RPMI8226 (cell line): ENCODE results near the gene CSK.

ENCODE experiments used
- DNase-seq: peaks from one replicate; pipeline ENCODE4 v3.0.0-alpha.2; 2015

CSK gene

GRCh38 chr15:74828835-74829234 is 47.0 kb downstream of the CSK start:
- no peak for DNase-seq

GRCh38 chr15:74829486-74829885 is 47.6 kb downstream of the CSK start:
- no peak for DNase-seq

- DNase-seq, result no peak
Measured at GRCh38 chr15:74829991-74830390, 48.1 kb downstream of the CSK start.

- peak; percentile 30 for DNase-seq
Measured at GRCh38 chr15:74830868-74831267, 49.0 kb downstream of the CSK start.

- no peak for DNase-seq
Measured at GRCh38 chr15:74831813-74832495, 50.1 kb downstream of the CSK start.

GRCh38 chr15:74832826-74833225 is 50.9 kb downstream of the CSK start:
- DNase-seq, result no peak

GRCh38 chr15:74833376-74834107 is 51.7 kb downstream of the CSK start:
- peak; percentile 51 for DNase-seq

GRCh38 chr15:74835312-74835823 is 53.5 kb downstream of the CSK start:
- DNase-seq, result peak; percentile 59

GRCh38 chr15:74836846-74837245 is 55.0 kb downstream of the CSK start:
- no peak for DNase-seq

GRCh38 chr15:74837482-74838136 is 55.7 kb downstream of the CSK start:
- DNase-seq, result no peak

GRCh38 chr15:74838137-74838516 is 56.2 kb downstream of the CSK start:
- no peak for DNase-seq

- no peak for DNase-seq
Measured at GRCh38 chr15:74838746-74839525, 57.1 kb downstream of the CSK start.

- DNase-seq, result no peak
Measured at GRCh38 chr15:74839526-74840395, 57.9 kb downstream of the CSK start.

GRCh38 chr15:74840851-74841775 is 59.2 kb downstream of the CSK start:
- DNase-seq, result no peak

GRCh38 chr15:74841891-74842373 is 60.1 kb downstream of the CSK start:
- no peak for DNase-seq

GRCh38 chr15:74842581-74843444 is 60.9 kb downstream of the CSK start, which contains the start of gene ULK3:
TSS of gene ULK3 (minus strand) at chr15:74843156. CDS start at chr15:74843105, 51 bp downstream.
- DNase-seq, result peak; percentile 97

- DNase-seq, result no peak
Measured at GRCh38 chr15:74843445-74843828, 61.6 kb downstream of the CSK start.

GRCh38 chr15:74843891-74844299 is 62.0 kb downstream of the CSK start:
- no peak for DNase-seq
